ENCODE results near the gene HYLS1.

HYLS1 gene

DNA sequence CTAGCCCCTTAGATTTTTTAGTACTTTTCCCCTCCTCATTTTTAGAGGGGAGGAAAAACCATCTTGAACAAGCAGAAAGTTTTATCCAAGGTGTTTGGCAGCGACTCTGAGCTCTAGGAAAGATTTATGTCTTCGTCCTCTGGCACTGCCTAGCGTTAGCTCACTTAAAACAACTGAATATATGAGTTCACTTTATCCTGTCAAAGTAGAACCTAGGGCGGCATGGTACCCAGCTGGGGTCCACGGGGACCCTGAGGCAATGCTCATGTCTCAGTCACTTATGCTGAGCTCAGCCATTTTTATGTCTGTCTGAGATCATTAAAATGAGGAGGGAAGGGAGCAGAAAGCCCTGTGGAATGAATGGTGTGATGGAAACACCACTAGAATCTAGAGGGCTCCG lies 44.2 kb downstream of the HYLS1 start:
- H3K4me3 ChIP-seq (ENCODE audit: low read depth, low read length, poor library complexity, severe bottlenecking), result no peak overlapping the region

GRCh38 chr11:125932301-125932700 lies 44.8 kb downstream of the HYLS1 start:
- H3K27me3 ChIP-seq (ENCODE audit: insufficient read depth, low read length), result no peaks in the 10 kb centered on the region
- H3K9me2 ChIP-seq (ENCODE audit: low read depth, low read length), result no peaks in the 10 kb centered on the region
- H3K4me1 ChIP-seq (ENCODE audit: insufficient read depth, low read length, severe bottlenecking), result no peaks in the 10 kb centered on the region
- H2AFZ ChIP-seq (ENCODE audit: low read length), result no peak overlapping the region
- no peak overlapping the region for H3K9ac ChIP-seq (ENCODE audit: low read length)
- no peaks in the 10 kb centered on the region for H3F3A ChIP-seq (ENCODE audit: insufficient read depth, low read length)
- H3K27ac ChIP-seq (ENCODE audit: low read depth, low read length, poor library complexity, severe bottlenecking), result no peak overlapping the region
- no peak overlapping the region for H3K4me2 ChIP-seq (ENCODE audit: low read length)
- H4K20me1 ChIP-seq (ENCODE audit: insufficient read depth, low read length), result no peaks in the 10 kb centered on the region
- H3K4me3 ChIP-seq (ENCODE audit: low read depth, low read length, poor library complexity, severe bottlenecking), result no peak overlapping the region
- TF ChIP-seq EZH2 (IDR thresholded peaks at IDR 0.05; ENCODE audit: borderline replicate concordance, low read length), result no peak
- TF ChIP-seq, protein P1, sequence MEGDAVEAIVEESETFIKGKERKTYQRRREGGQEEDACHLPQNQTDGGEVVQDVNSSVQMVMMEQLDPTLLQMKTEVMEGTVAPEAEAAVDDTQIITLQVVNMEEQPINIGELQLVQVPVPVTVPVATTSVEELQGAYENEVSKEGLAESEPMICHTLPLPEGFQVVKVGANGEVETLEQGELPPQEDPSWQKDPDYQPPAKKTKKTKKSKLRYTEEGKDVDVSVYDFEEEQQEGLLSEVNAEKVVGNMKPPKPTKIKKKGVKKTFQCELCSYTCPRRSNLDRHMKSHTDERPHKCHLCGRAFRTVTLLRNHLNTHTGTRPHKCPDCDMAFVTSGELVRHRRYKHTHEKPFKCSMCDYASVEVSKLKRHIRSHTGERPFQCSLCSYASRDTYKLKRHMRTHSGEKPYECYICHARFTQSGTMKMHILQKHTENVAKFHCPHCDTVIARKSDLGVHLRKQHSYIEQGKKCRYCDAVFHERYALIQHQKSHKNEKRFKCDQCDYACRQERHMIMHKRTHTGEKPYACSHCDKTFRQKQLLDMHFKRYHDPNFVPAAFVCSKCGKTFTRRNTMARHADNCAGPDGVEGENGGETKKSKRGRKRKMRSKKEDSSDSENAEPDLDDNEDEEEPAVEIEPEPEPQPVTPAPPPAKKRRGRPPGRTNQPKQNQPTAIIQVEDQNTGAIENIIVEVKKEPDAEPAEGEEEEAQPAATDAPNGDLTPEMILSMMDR (IDR thresholded peaks at IDR 0.05; ENCODE audit: low read length), result no peak
- no peaks in the 10 kb centered on the region for H3K36me3 ChIP-seq (ENCODE audit: insufficient read depth, low read length)
- no peaks in the 10 kb centered on the region for H3K9me3 ChIP-seq (ENCODE audit: low read length)
- no peaks in the 10 kb centered on the region for H3K79me2 ChIP-seq (ENCODE audit: insufficient read depth, low read length)

More for the DNA sequence above, 44.2 kb downstream of the HYLS1 start:
- TF ChIP-seq, protein P1 (IDR thresholded peaks at IDR 0.05; ENCODE audit: low read length), result no peak
- TF ChIP-seq EZH2 (IDR thresholded peaks at IDR 0.05; ENCODE audit: borderline replicate concordance, low read length), result no peak
- Histone ChIP-seq H3K9me3 (ENCODE audit: low read length) (no peaks in the 10 kb centered on the region), H3K27me3 (ENCODE audit: insufficient read depth, low read length) (no peaks in the 10 kb centered on the region), H2AFZ (ENCODE audit: low read length) (no peak overlapping the region), H3K4me2 (ENCODE audit: low read length) (no peak overlapping the region), H3K27ac (ENCODE audit: low read depth, low read length, poor library complexity, severe bottlenecking) (no peak overlapping the region), H3K36me3 (ENCODE audit: insufficient read depth, low read length) (no peaks in the 10 kb centered on the region), H3K79me2 (ENCODE audit: insufficient read depth, low read length) (no peaks in the 10 kb centered on the region), H3K4me1 (ENCODE audit: insufficient read depth, low read length, severe bottlenecking) (no peaks in the 10 kb centered on the region), H3K9me2 (ENCODE audit: low read depth, low read length) (no peaks in the 10 kb centered on the region), H3F3A (ENCODE audit: insufficient read depth, low read length) (no peaks in the 10 kb centered on the region), H4K20me1 (ENCODE audit: insufficient read depth, low read length) (no peaks in the 10 kb centered on the region), H3K9ac (ENCODE audit: low read length) (no peak overlapping the region)

DNA sequence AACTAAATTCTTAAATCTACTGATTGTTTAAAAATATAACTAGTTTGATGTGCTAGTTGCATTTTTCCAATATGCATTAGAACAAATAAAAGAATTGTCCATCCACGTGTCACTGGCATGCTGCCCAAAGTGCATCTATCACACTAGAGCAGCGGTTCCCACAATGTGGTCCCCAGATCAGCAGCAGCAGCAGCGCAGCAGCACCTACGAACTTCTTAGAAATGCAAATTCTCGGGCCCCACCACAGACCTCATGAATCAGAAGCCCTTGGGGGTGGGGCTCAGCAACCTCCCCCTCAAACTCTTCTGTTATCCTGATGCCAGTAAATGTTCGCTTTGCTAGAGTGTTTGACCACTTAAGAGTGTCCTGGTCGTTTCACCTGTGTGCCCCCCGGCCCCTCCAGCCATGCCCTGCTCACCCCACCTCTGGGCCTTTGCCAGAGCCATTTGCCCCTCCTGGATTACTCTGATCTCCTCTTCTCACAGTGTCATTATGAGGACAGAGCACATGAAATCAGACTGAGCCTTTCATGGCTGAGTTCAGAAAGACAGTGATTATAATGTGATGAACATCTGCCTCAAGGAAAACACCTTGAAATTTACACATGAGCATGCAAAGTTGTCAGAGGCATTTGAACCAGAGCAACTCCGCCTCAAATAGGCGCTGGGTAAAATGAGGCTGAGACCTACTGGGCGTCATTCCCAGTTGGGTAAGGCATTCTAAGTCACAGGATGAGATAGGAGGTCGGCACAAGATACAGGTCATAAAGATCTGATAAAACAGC lies 45.8 kb downstream of the HYLS1 start:
- no peak overlapping the region for H2AFZ ChIP-seq (ENCODE audit: low read length)
- no peak overlapping the region for H3K27ac ChIP-seq (ENCODE audit: low read depth, low read length, poor library complexity, severe bottlenecking)
- no peak overlapping the region for H3K9ac ChIP-seq (ENCODE audit: low read length)
- TF ChIP-seq, protein P1 (IDR thresholded peaks at IDR 0.05; ENCODE audit: low read length), result no peak
- no peak for TF ChIP-seq EZH2 (IDR thresholded peaks at IDR 0.05; ENCODE audit: borderline replicate concordance, low read length)
- H3K36me3 ChIP-seq (ENCODE audit: insufficient read depth, low read length), result no peaks in the 10 kb centered on the region
- no peak overlapping the region for H3K4me2 ChIP-seq (ENCODE audit: low read length)
- H3F3A ChIP-seq (ENCODE audit: insufficient read depth, low read length), result no peaks in the 10 kb centered on the region
- H3K27me3 ChIP-seq (ENCODE audit: insufficient read depth, low read length), result no peaks in the 10 kb centered on the region
- H4K20me1 ChIP-seq (ENCODE audit: insufficient read depth, low read length), result no peaks in the 10 kb centered on the region
- no peak overlapping the region for H3K4me3 ChIP-seq (ENCODE audit: low read depth, low read length, poor library complexity, severe bottlenecking)
- no peaks in the 10 kb centered on the region for H3K9me3 ChIP-seq (ENCODE audit: low read length)
- no peaks in the 10 kb centered on the region for H3K79me2 ChIP-seq (ENCODE audit: insufficient read depth, low read length)
- no peaks in the 10 kb centered on the region for H3K9me2 ChIP-seq (ENCODE audit: low read depth, low read length)
- H3K4me1 ChIP-seq (ENCODE audit: insufficient read depth, low read length, severe bottlenecking), result no peaks in the 10 kb centered on the region

All from OCI-LY1 (cell line).